Measurements from ENCODE around the gene RBM44.

- TF ChIP-seq POLR2A (IDR thresholded peaks at IDR 0.05; ENCODE audit: extremely low read depth, insufficient read length) (no peak), CTCF (IDR thresholded peaks at IDR 0.05; ENCODE audit: low read depth, low read length) (no peak)
Observed at GRCh38 chr2:237827421-237827987, 28.9 kb downstream of the RBM44 start.

All from NB4 (cell line).